ENCODE results near the gene GPR87. TPM values are rescaled to one million over a fixed set of nuclear protein-coding genes. Genes with fewer than 3 reads are reported as not detected.

Gene GPR87, protein sequence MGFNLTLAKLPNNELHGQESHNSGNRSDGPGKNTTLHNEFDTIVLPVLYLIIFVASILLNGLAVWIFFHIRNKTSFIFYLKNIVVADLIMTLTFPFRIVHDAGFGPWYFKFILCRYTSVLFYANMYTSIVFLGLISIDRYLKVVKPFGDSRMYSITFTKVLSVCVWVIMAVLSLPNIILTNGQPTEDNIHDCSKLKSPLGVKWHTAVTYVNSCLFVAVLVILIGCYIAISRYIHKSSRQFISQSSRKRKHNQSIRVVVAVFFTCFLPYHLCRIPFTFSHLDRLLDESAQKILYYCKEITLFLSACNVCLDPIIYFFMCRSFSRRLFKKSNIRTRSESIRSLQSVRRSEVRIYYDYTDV
- total RNA-seq (not detected), total RNA-seq (0 to 5.9 (median 0) reads per million in 29 experiments)
- total RNA-seq (2013): not detected

DNA sequence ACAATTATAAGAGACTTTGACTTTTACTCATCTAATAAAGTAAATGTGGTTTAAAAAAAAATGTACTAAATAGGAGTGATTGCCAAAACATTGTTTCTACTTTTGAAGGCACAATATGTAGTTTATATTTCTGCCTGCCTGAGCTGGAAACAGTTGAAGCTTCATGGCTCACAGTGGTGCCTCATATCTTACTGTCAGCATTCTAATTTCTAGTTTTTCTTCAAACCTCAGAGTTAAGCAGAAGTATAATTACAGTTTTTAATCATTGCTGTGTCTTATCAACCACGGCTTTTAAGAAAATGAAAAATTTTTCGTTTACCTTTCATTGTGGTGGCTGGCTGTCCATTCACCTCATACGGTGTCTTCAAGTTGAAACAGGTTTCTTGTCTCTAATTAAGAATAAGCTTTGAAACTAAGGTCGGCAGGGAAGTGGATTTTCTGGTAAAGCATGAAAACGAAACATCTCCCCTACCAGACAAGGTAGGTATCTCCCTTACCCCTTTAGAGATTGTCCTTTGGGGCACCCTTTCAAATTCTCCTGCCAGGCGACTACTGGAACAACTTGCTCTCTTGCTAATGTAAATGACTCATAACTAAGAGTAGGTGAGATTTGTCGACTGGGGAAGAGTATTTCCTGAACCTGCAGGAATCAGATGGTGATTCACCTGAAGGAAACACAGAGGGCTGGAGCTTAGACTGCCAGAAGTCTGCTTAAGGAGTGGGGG, at the start of gene GPR87:
GPR87 (minus strand) TSS at position 554 of the 725 bp plus-strand sequence. CDS start 16,720 bp downstream, outside the sequence.
- Mint-ChIP-seq H3K9me3 (no peaks in the 10 kb centered on the region), H3K4me1 (peaks cover 0 to 5% (median 4%) of the 10 kb centered on the region in 3 donors), H3K4me3 (no peak within 1 kb of the TSS), H3K36me3 (no peaks in the 10 kb centered on the region), H3K27me3 (no peaks in the 10 kb centered on the region), H3K27ac (no peak within 1 kb of the TSS)
- no peak within 1 kb of the TSS for H3K4me3 ChIP-seq (ENCODE audit: control insufficient read depth in 1 of 2, extremely low read depth in 1 of 2, low read length in 1 of 2)
- no peak for ATAC-seq (replicated peaks in 1 of 4)
- ChIA-PET POLR2A (no interaction called here), CTCF (no interaction called here)
- H3K36me3 ChIP-seq (ENCODE audit: control insufficient read depth in 2 of 2, extremely low read depth in 1 of 2, insufficient read depth in 1 of 2, low read length in 1 of 2): no peaks in the 10 kb centered on the region
- no CpG with 5 or more reads among the region's 7 CpGs for WGBS (ENCODE audit: insufficient coverage)
- no peak for DNase-seq
- no peaks in the 10 kb centered on the region for H3K4me1 ChIP-seq (ENCODE audit: control insufficient read depth in 1 of 2, extremely low read depth in 1 of 2, insufficient read depth in 2 of 2, low read length in 2 of 2)
- no peaks in the 10 kb centered on the region for H3K27me3 ChIP-seq (replicated peaks in 1 of 2; ENCODE audit: control insufficient read depth in 2 of 2, extremely low read depth in 1 of 2, insufficient read depth in 2 of 2, low read length in 1 of 2)
- H3K9me3 ChIP-seq: no peaks in the 10 kb centered on the region
- no peak within 1 kb of the TSS for H3K27ac ChIP-seq (ENCODE audit: low read length)

DNA sequence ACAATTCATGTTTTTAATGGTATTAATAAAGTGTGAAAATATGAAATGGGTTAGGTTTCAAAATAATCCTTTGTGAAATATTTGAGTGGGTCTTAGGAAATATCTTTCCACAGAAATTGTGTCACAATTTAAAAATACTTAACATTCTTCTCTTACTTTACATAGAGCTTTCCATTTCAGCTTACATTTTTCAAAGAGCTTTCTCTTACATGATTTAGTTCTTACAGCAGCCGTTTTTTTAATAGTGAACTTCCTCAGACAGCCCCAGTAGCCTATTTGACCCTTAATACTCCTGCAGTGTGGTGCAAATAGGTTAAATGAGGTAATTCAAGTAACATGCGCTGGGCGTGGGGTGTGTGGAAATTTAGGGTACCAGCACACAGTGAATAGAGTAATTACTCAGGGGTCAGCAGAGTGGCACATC, 46.1 kb upstream of the GPR87 start:
- Mint-ChIP-seq H3K27ac (no peak overlapping the region), H3K4me1 (no peaks in the 10 kb centered on the region), H3K9me3 (no peaks in the 10 kb centered on the region), H3K27me3 (peaks cover 2 to 6% of the 10 kb centered on the region in 2 donors), H3K4me3 (no peak overlapping the region), H3K36me3 (no peaks in the 10 kb centered on the region)
- Histone ChIP-seq H3K36me3 (ENCODE audit: control insufficient read depth in 2 of 2, extremely low read depth in 1 of 2, insufficient read depth in 1 of 2, low read length in 1 of 2) (no peaks in the 10 kb centered on the region), H3K9me3 (no peaks in the 10 kb centered on the region), H3K4me1 (ENCODE audit: control insufficient read depth in 1 of 2, extremely low read depth in 1 of 2, insufficient read depth in 2 of 2, low read length in 2 of 2) (no peaks in the 10 kb centered on the region), H3K4me3 (ENCODE audit: control insufficient read depth in 1 of 2, extremely low read depth in 1 of 2, low read length in 1 of 2) (no peak overlapping the region), H3K27me3 (replicated peaks in 1 of 2; ENCODE audit: control insufficient read depth in 2 of 2, extremely low read depth in 1 of 2, insufficient read depth in 2 of 2, low read length in 1 of 2) (no peaks in the 10 kb centered on the region), H3K27ac (ENCODE audit: low read length) (no peak overlapping the region)
- ATAC-seq (replicated peaks in 1 of 4): no peak
- POLR2A ChIA-PET: no interaction called here
- CTCF ChIA-PET: no interaction called here
- WGBS (ENCODE audit: insufficient coverage): 75% methylated on average over 2 of the region's 3 CpGs
- no peak for DNase-seq

DNA sequence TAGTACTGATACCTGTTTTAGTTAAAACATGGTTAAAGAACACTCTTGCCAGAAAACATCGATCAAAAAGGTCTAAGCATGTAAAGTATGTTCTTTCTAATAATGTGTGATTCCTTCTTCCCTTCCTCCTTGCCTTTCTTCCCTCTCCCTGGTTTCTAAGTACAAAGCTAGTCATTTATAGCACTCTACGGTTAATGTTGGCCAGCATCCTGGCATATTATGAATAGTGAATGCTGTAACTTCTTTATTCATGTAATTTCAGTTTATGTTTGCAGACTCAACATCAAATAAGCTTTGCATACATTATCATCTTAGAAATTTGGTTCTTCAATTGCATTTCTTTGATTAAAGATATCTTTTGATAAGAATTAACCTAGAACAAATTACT, 40.8 kb upstream of the GPR87 start:
- Mint-ChIP-seq H3K4me1 (peaks cover 0 to 6% (median 1%) of the 10 kb centered on the region in 3 donors), H3K9me3 (no peaks in the 10 kb centered on the region), H3K4me3 (no peak overlapping the region), H3K27me3 (no peaks in the 10 kb centered on the region), H3K36me3 (no peaks in the 10 kb centered on the region), H3K27ac (no peak overlapping the region)
- H3K27ac ChIP-seq (ENCODE audit: low read length): no peak overlapping the region
- H3K27me3 ChIP-seq (replicated peaks in 1 of 2; ENCODE audit: control insufficient read depth in 2 of 2, extremely low read depth in 1 of 2, insufficient read depth in 2 of 2, low read length in 1 of 2): no peaks in the 10 kb centered on the region
- POLR2A ChIA-PET: no interaction called here
- no peaks in the 10 kb centered on the region for H3K9me3 ChIP-seq
- H3K4me3 ChIP-seq (ENCODE audit: control insufficient read depth in 1 of 2, extremely low read depth in 1 of 2, low read length in 1 of 2): no peak overlapping the region
- no CpG with 5 or more reads among the region's 2 CpGs for WGBS (ENCODE audit: insufficient coverage)
- no peaks in the 10 kb centered on the region for H3K36me3 ChIP-seq (ENCODE audit: control insufficient read depth in 2 of 2, extremely low read depth in 1 of 2, insufficient read depth in 1 of 2, low read length in 1 of 2)
- CTCF ChIA-PET: interaction anchor here in 1 of 2 donors (1.2 kb wide), 1 partner anchor 29 kb away, joined by 3 read pairs; no protein-coding TSS in a partner anchor
- ATAC-seq (replicated peaks in 1 of 4) (no peak), DNase-seq (no peak)
- H3K4me1 ChIP-seq (ENCODE audit: control insufficient read depth in 1 of 2, extremely low read depth in 1 of 2, insufficient read depth in 2 of 2, low read length in 2 of 2): no peaks in the 10 kb centered on the region

DNA sequence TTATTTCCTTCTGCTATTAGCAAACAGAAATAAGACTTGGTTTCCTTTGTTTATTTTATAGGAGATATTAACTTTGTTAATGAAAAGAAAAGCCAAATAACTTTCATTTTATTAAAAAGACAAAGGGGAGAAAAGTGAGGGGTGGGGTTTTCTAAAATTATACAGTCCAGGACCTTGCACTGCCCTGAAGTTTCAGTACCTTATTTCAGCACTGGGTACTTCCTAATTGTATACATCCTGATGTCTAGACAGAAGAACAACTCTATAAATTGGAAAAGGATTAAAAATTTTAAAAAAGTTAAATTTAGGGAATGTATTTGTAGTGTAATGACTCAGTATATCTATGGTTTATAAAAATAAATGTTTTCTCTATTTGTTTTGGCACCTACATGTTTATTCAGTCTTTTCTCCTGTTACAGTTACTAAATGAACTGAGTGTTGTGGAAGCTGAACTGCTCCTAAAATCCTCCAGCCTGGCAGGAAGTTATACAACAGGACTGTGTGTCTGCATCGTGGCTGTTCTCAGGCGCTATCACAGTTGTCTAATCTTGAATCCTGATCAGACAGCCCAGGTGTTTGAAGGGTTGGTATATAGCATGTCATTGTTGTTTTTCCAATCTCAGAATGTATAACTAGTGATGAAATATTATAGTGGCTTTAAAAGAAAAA, 40.3 kb upstream of the GPR87 start:
- ATAC-seq (replicated peaks in 1 of 4) (no peak), DNase-seq (no peak)
- Histone ChIP-seq H3K27ac (ENCODE audit: low read length) (no peak overlapping the region), H3K27me3 (replicated peaks in 1 of 2; ENCODE audit: control insufficient read depth in 2 of 2, extremely low read depth in 1 of 2, insufficient read depth in 2 of 2, low read length in 1 of 2) (no peaks in the 10 kb centered on the region), H3K4me1 (ENCODE audit: control insufficient read depth in 1 of 2, extremely low read depth in 1 of 2, insufficient read depth in 2 of 2, low read length in 2 of 2) (no peaks in the 10 kb centered on the region), H3K36me3 (ENCODE audit: control insufficient read depth in 2 of 2, extremely low read depth in 1 of 2, insufficient read depth in 1 of 2, low read length in 1 of 2) (no peaks in the 10 kb centered on the region), H3K9me3 (no peaks in the 10 kb centered on the region), H3K4me3 (ENCODE audit: control insufficient read depth in 1 of 2, extremely low read depth in 1 of 2, low read length in 1 of 2) (no peak overlapping the region)
- no CpG with 5 or more reads among the region's 2 CpGs for WGBS (ENCODE audit: insufficient coverage)
- Mint-ChIP-seq H3K4me1 (peaks cover 0 to 6% (median 1%) of the 10 kb centered on the region in 3 donors), H3K27me3 (peaks cover 0 to 2% of the 10 kb centered on the region in 2 donors), H3K9me3 (no peaks in the 10 kb centered on the region), H3K4me3 (no peak overlapping the region), H3K36me3 (no peaks in the 10 kb centered on the region), H3K27ac (no peak overlapping the region)
- POLR2A ChIA-PET: no interaction called here
- CTCF ChIA-PET: no interaction called here

DNA sequence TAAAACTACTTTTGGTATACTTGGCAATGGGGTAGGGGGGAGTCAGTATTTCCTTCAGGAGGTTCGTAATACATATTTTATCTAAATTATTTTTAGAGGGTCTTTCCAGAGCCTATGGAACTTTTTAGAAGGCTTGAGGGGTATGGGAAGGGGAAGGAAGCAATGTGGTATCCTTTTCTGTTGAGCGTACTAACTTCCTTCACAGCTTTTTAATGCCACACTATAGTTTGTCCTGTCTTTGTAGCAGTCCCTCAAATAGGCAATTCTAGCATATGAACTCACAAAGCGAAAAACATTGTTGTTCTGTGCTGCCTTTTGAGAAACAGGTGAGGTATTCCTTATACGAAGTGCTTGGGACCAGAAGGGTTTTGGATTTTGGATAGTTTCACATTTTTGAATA, 35.0 kb upstream of the GPR87 start:
- WGBS (ENCODE audit: insufficient coverage): no CpG with 5 or more reads among the region's 4 CpGs
- Mint-ChIP-seq H3K36me3 (no peaks in the 10 kb centered on the region), H3K4me1 (peaks cover 0 to 5% (median 3%) of the 10 kb centered on the region in 3 donors), H3K9me3 (no peaks in the 10 kb centered on the region), H3K4me3 (no peak overlapping the region), H3K27ac (no peak overlapping the region), H3K27me3 (peaks cover 12 to 16% of the 10 kb centered on the region in 2 donors)
- no peak for DNase-seq
- ChIA-PET POLR2A (no interaction called here), CTCF (no interaction called here)
- Histone ChIP-seq H3K9me3 (no peaks in the 10 kb centered on the region), H3K36me3 (ENCODE audit: control insufficient read depth in 2 of 2, extremely low read depth in 1 of 2, insufficient read depth in 1 of 2, low read length in 1 of 2) (no peaks in the 10 kb centered on the region), H3K4me3 (ENCODE audit: control insufficient read depth in 1 of 2, extremely low read depth in 1 of 2, low read length in 1 of 2) (no peak overlapping the region), H3K4me1 (ENCODE audit: control insufficient read depth in 1 of 2, extremely low read depth in 1 of 2, insufficient read depth in 2 of 2, low read length in 2 of 2) (no peaks in the 10 kb centered on the region), H3K27ac (ENCODE audit: low read length) (no peak overlapping the region), H3K27me3 (replicated peaks in 1 of 2; ENCODE audit: control insufficient read depth in 2 of 2, extremely low read depth in 1 of 2, insufficient read depth in 2 of 2, low read length in 1 of 2) (no peaks in the 10 kb centered on the region)
- no peak for ATAC-seq (replicated peaks in 1 of 4)

DNA sequence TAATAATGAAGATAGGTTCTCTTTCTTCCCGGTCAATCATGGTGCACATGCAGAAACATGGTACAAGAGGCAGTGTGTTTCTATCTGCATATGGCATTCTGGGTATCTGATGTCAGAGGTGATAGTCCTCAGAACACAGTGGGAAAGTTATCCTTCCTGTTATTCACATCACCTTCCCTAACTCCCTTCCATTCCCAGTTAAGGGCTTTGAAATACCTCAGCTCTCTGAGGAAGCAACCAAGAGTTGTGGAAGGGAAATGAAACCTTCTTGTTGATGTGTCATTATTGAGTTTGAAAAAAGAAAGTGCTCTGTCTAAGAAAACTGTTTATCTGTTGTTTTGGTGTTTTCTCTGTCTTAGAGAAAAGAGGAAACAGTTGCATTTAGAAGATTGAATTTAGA, 34.6 kb upstream of the GPR87 start:
- no peak for DNase-seq

More for the DNA sequence above, 34.6 kb upstream of the GPR87 start:
- Mint-ChIP-seq H3K27ac (no peak overlapping the region), H3K9me3 (no peaks in the 10 kb centered on the region), H3K4me3 (no peak overlapping the region), H3K4me1 (peaks cover 1 to 8% (median 5%) of the 10 kb centered on the region in 3 donors), H3K27me3 (peaks cover 16 to 17% of the 10 kb centered on the region in 2 donors), H3K36me3 (no peaks in the 10 kb centered on the region)
- Histone ChIP-seq H3K36me3 (ENCODE audit: control insufficient read depth in 2 of 2, extremely low read depth in 1 of 2, insufficient read depth in 1 of 2, low read length in 1 of 2) (no peaks in the 10 kb centered on the region), H3K4me3 (ENCODE audit: control insufficient read depth in 1 of 2, extremely low read depth in 1 of 2, low read length in 1 of 2) (no peak overlapping the region), H3K9me3 (no peaks in the 10 kb centered on the region), H3K27me3 (replicated peaks in 1 of 2; ENCODE audit: control insufficient read depth in 2 of 2, extremely low read depth in 1 of 2, insufficient read depth in 2 of 2, low read length in 1 of 2) (no peaks in the 10 kb centered on the region), H3K4me1 (ENCODE audit: control insufficient read depth in 1 of 2, extremely low read depth in 1 of 2, insufficient read depth in 2 of 2, low read length in 2 of 2) (no peaks in the 10 kb centered on the region), H3K27ac (ENCODE audit: low read length) (no peak overlapping the region)
- ChIA-PET CTCF (no interaction called here), POLR2A (no interaction called here)
- no peak for ATAC-seq (replicated peaks in 1 of 4)
- whole genome bisulfite sequencing (ENCODE audit: insufficient coverage): no CpG with 5 or more reads among the region's 1 CpG
